Activated CD4-positive, alpha-beta T cell treated with anti-CD3 and anti-CD28 coated beads, Interleukin-10, Interleukin-2, amounts not matched to agents 100 ng/mL and 50 ng/mL, durations not matched to agents 16 hours and 8 hours (primary cell): ENCODE results near the gene SLC6A2.

Experiments
- DNase-seq: peaks from one replicate; pipeline ENCODE4 v3.0.0-alpha.2; 2020

Gene SLC6A2

GRCh38 chr16:55651841-55652824, 3.7 kb upstream of the SLC6A2 start:
- no peak for DNase-seq

GRCh38 chr16:55653106-55653505, 2.7 kb upstream of the SLC6A2 start:
- DNase-seq: no peak

- no peak for DNase-seq
Observed at GRCh38 chr16:55655381-55655896, 349 bp upstream of the SLC6A2 start.

DNA sequence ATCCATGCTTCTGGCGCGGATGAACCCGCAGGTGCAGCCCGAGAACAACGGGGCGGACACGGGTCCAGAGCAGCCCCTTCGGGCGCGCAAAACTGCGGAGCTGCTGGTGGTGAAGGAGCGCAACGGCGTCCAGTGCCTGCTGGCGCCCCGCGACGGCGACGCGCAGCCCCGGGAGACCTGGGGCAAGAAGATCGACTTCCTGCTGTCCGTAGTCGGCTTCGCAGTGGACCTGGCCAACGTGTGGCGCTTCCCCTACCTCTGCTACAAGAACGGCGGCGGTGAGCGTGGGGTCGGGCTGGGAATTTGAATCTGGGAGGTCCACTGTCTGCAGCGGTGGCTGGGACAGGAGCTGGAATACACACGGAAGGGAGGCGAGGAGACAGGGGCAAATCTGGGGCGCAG, 904 bp downstream of the SLC6A2 start:
- DNase-seq: no peak

GRCh38 chr16:55657616-55658015, 1.8 kb downstream of the SLC6A2 start:
- DNase-seq: no peak

DNA sequence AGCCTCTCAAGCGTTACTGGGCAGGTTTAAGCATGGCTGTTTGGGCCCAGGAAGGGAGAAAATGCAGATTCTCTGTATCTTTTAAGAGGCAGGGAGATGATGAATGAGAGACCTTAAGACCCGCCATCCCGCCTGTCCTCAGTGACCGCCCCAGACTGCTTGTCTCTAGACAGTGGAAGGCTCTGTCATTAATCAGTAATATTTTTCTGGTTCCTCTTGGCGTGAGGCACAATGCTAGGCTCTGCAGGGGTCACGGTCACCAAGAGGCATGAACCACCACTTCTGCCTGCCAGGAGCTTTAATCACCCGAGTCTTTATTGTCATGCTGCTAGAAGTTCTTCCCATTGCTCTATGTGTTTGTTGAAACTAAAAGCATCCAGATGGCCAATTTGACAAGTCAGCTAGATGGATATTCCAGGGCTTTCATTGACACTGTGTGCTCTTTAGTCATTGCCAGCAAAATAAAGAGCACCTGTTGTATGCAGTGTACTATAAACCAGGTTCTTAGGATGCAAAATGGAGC, 3.2 kb downstream of the SLC6A2 start:
- no peak for DNase-seq

DNA sequence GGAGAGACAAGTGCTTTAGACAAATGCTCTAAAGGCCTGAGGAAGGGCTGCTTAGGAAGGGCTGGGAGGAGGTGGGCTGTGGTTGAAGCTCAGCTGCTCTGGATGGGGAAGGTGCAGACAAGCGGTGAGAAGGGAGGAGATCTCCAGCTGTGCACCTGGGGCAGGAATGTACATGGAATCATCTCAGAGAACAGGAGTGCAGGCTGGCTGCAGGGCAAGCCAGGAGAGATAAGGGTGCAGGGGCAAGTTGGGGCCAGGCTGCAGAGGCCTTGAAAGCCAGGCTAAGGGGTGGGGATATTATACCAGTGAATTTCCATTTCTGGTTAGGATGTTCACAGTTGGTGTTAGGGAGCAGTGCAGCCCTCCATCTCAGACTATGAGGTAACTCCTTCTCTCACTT, 4.2 kb downstream of the SLC6A2 start:
- no peak for DNase-seq

DNA sequence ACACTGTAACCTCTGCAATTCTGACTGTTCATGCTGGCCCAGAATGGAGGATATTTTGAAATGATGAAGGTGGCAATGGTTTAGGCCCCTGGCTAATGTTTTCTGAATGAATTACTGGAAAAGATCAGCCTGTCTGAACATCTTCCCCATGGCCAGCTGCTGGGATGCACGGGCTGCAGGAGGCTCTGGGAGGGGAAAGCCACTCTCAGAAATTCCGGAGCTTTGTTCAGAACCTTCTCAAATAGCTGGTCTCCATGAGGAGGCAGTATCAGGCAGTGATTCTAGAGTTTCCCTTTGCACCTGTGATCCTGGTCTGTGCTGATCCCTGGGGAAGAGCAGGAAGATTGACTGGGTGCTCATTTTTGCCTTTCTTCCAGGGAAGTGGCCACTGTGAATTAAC, 5.0 kb downstream of the SLC6A2 start:
- DNase-seq: no peak

- DNase-seq: no peak
Observed at GRCh38 chr16:55661941-55662643, 6.3 kb downstream of the SLC6A2 start.

- DNase-seq: no peak
Observed at GRCh38 chr16:55662644-55663031, 6.8 kb downstream of the SLC6A2 start.

DNA sequence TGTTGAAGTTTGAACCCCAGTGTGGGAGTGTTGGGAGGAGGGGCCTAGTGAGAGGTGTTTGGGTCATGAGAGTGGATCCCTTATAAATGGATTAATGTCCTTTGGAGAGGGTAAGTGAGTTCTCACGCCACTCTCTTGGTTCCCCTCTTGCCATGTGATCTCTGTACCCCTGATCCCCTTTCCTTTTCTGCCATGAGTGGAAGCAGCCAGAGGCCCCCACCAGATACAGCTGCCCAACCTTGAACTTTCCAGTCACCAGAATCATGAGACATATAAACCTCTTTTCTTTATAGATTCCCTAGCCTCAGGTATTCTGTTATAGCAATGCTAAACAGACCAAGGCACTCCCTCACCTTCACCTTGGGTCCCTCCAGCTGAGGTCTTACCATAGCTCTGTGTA, 7.4 kb downstream of the SLC6A2 start:
- no peak for DNase-seq

- no peak for DNase-seq
Observed at GRCh38 chr16:55663765-55664677, 8.2 kb downstream of the SLC6A2 start.

- DNase-seq: no peak
Observed at GRCh38 chr16:55664786-55665407, 9.1 kb downstream of the SLC6A2 start.

DNA sequence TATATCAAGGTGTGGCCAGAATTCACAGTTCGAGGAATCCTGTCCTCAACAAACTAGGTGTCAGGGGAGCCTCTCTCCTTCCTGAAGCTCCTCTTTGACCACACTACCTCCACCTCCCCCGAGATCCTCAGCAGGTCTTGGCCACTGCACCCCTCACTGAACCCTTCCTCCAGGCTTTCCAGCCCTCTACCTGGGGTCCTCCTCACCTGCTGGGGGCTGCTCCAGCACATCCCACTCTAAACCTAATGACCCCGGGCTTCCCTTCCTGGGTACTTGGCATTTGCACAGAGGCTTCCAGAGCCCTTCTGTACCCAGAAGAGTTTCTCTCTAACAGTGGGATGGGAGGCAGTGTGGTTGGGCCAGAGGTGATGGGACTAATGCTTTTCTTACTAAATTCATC, 9.7 kb downstream of the SLC6A2 start:
- no peak for DNase-seq

DNA sequence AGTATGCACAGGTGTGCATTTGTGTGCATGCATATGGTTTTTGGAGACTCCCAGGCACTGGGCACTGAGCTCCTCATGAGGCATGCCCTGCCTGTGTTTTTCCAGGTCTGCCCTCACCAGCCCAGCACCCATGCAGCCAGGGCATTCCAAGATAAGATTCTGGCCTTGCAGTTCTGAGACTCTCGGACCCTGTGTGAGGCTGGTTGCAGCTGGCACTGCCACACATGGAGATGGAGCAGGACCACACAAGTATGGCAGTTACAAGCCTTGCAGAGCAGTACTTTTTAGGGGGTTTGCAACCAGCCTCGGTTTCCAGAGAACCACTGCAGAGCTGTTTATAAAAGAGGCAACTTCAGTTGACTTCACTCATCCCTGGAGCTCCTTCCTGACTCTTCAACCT, 10.2 kb downstream of the SLC6A2 start:
- no peak for DNase-seq

GRCh38 chr16:55667753-55668152, 12.0 kb downstream of the SLC6A2 start:
- no peak for DNase-seq

- no peak for DNase-seq
Observed at GRCh38 chr16:55668340-55669281, 12.8 kb downstream of the SLC6A2 start.

- DNase-seq: no peak
Observed at GRCh38 chr16:55671206-55671973, 15.6 kb downstream of the SLC6A2 start.

DNA sequence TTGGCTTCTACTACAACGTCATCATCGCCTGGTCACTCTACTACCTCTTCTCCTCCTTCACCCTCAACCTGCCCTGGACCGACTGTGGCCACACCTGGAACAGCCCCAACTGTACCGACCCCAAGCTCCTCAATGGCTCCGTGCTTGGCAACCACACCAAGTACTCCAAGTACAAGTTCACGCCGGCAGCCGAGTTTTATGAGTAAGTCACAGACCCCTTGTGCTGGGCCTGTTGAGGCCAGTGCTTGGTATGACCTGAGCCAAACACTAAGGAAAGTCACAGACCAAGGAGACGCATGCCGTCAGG, 16.1 kb downstream of the SLC6A2 start:
- no peak for DNase-seq

GRCh38 chr16:55672471-55672870, 16.7 kb downstream of the SLC6A2 start:
- no peak for DNase-seq
